ENCODE results near the gene RHOBTB1.
A peak's percentile ranks its signal among the peaks of the same experiment; 100 is the strongest.

Gene RHOBTB1

DNA sequence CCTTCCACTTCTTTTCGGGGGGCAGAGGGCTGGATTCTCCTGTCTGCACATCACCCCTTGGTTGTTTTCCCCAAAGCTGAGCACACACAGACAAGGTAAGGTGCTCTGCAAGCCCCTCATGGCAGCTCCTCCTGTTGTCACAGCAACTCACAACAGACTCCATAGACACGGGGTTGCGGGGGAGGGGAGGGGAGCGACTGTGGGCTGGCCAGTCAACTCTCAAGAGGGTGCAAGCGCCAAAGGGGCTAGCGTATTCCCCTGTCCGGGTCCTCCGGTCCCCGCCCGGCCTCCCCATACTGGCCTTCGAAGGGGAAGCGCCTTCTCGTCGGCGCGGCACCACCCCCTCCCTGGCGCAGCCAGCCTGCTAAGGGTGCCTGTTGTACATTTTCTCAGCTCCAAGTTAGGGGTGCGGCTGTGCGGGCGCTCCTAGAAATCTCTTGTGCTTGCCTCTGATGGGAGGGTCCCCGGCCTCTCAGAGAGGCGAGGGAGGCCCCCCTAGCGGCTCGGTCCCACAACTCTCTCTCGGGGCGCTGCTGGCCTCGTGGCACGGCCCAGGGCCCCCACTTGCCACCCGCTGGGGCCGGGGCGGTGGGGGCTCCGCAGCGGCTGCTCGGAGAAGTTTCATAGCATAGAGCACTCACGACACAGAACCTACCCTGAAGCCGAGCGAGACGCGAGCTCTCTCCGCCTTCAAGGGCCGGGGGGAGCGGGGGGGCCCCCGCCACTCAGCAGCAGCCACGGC lies 498 bp downstream of the RHOBTB1 start:
- Histone ChIP-seq H3K4ac (ENCODE audit: low read depth, low read length) (peak overlapping the region; percentile 94), H2BK5ac (ENCODE audit: low read length) (no peak overlapping the region), H3K4me3 (ENCODE audit: low read length) (peak overlapping the region; percentile 66), H3K56ac (ENCODE audit: low read length) (peak overlapping the region; percentile 93), H2BK15ac (replicated peaks; ENCODE audit: low read depth) (peak overlapping the region; percentile 10), H2AK5ac (ENCODE audit: low read length) (no peak overlapping the region), H4K5ac (ENCODE audit: low read length) (no peak overlapping the region), H3K27ac (ENCODE audit: low read depth, low read length) (peak overlapping the region; percentile 36), H4K8ac (ENCODE audit: low read depth, low read length) (no peak overlapping the region), H3K23ac (ENCODE audit: low read length) (peak overlapping the region; percentile 92), H3K4me2 (ENCODE audit: low read length) (peak overlapping the region; percentile 73), H3K79me2 (ENCODE audit: control insufficient read depth, insufficient read depth, low read length) (no peaks in the 10 kb centered on the region), H3K18ac (ENCODE audit: low read length) (peak overlapping the region; percentile 96), H3K9ac (ENCODE audit: low read length) (peak overlapping the region; percentile 83), H3K4me1 (ENCODE audit: control insufficient read depth, low read depth, low read length) (peaks cover 3% of the 10 kb centered on the region), H3K27me3 (ENCODE audit: insufficient read depth, low read length, poor library complexity) (no peaks in the 10 kb centered on the region), H3K36me3 (ENCODE audit: control insufficient read depth, insufficient read depth, low read length) (no peaks in the 10 kb centered on the region), H3K79me1 (ENCODE audit: low read length) (no peaks in the 10 kb centered on the region), H2BK120ac (ENCODE audit: low read depth, low read length) (peak overlapping the region; percentile 51)
- DNase-seq: peak; percentile 91
- WGBS (ENCODE audit: extremely low coverage, insufficient coverage, low lambda C conversion rate): no CpG with 5 or more reads among the region's 44 CpGs

DNA sequence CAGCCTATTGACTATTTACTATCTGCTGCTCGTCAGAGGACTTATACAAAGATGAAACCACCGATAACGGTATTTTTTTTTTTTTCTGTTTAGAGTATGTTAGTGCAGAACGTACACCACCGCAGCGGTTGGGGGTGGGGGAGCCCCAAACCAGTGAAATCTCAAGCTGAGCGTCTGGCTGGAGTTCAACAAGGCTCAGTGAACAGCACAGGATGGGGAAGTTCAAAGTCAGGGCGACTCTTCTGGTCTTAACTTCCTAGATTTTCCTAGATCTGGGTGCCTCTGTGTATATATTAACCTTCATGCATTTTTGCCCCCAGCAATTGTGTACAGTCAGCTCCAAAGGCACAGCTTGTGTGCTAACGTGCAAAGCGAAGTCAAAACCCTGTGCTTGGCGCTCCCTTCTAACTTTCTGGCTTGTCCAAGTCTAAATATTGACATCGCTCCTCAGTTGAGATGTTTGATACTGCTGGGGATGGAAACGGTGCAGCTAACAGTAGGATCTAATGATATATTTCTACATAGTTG lies 1.1 kb downstream of the RHOBTB1 start:
- no peak overlapping the region for H3K18ac ChIP-seq (ENCODE audit: low read length)
- no peak overlapping the region for H2AK5ac ChIP-seq (ENCODE audit: low read length)
- H3K4ac ChIP-seq (ENCODE audit: low read depth, low read length): no peak overlapping the region
- no peaks in the 10 kb centered on the region for H3K36me3 ChIP-seq (ENCODE audit: control insufficient read depth, insufficient read depth, low read length)
- H3K23ac ChIP-seq (ENCODE audit: low read length): no peak overlapping the region
- no peak for DNase-seq
- H2BK5ac ChIP-seq (ENCODE audit: low read length): no peak overlapping the region
- peak overlapping the region; percentile 83 for H3K9ac ChIP-seq (ENCODE audit: low read length)
- peak overlapping the region; percentile 9 for H3K4me3 ChIP-seq (ENCODE audit: low read length)
- H3K79me1 ChIP-seq (ENCODE audit: low read length): no peaks in the 10 kb centered on the region
- no peak overlapping the region for H3K27ac ChIP-seq (ENCODE audit: low read depth, low read length)
- H2BK120ac ChIP-seq (ENCODE audit: low read depth, low read length): no peak overlapping the region
- no peaks in the 10 kb centered on the region for H3K27me3 ChIP-seq (ENCODE audit: insufficient read depth, low read length, poor library complexity)
- no peak overlapping the region for H4K8ac ChIP-seq (ENCODE audit: low read depth, low read length)
- WGBS (ENCODE audit: extremely low coverage, insufficient coverage, low lambda C conversion rate): no CpG with 5 or more reads among the region's 13 CpGs
- peaks cover 3% of the 10 kb centered on the region for H3K4me1 ChIP-seq (ENCODE audit: control insufficient read depth, low read depth, low read length)
- no peak overlapping the region for H2BK15ac ChIP-seq (replicated peaks; ENCODE audit: low read depth)
- H3K79me2 ChIP-seq (ENCODE audit: control insufficient read depth, insufficient read depth, low read length): no peaks in the 10 kb centered on the region
- peak overlapping the region; percentile 73 for H3K4me2 ChIP-seq (ENCODE audit: low read length)
- H3K56ac ChIP-seq (ENCODE audit: low read length): peak overlapping the region; percentile 93
- no peak overlapping the region for H4K5ac ChIP-seq (ENCODE audit: low read length)

DNA sequence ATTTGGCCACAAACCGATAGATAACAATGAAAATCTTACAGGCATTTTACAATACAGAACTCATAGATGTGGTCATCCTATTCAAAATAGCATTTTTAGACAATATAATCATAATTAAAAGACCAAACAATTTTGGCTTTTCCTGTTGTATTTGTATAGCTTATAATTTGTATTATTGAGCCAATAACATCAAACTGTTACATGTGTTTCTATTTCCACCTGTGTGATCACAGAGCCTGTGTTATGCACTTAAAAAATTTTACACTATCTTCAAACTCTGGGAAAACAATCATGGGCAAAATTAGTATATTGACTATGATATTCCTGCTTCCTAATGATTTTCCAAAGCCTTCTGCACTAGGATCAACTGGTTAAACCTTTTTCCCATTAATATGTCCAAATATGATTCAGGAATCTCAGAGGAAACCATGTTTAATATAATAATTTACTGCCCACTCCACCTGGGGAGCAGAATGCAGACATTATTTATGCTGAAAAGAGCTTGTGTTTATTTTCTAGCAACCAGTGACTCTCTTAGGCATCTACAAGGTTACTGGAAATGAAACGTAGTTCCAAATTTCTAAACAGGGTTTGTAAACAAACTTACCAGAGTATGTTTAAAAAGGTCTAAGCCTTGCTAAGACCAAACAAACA lies 1.7 kb downstream of the RHOBTB1 start:
- no peak overlapping the region for H2BK15ac ChIP-seq (replicated peaks; ENCODE audit: low read depth)
- H4K5ac ChIP-seq (ENCODE audit: low read length): no peak overlapping the region
- no peak overlapping the region for H3K23ac ChIP-seq (ENCODE audit: low read length)
- no peak for DNase-seq
- H4K8ac ChIP-seq (ENCODE audit: low read depth, low read length): no peak overlapping the region
- no peak overlapping the region for H2BK120ac ChIP-seq (ENCODE audit: low read depth, low read length)
- no peaks in the 10 kb centered on the region for H3K36me3 ChIP-seq (ENCODE audit: control insufficient read depth, insufficient read depth, low read length)
- peaks cover 3% of the 10 kb centered on the region for H3K4me1 ChIP-seq (ENCODE audit: control insufficient read depth, low read depth, low read length)
- no CpG with 5 or more reads among the region's 2 CpGs for WGBS (ENCODE audit: extremely low coverage, insufficient coverage, low lambda C conversion rate)
- H3K79me2 ChIP-seq (ENCODE audit: control insufficient read depth, insufficient read depth, low read length): no peaks in the 10 kb centered on the region
- H3K4me3 ChIP-seq (ENCODE audit: low read length): no peak overlapping the region
- H3K9ac ChIP-seq (ENCODE audit: low read length): no peak overlapping the region
- H3K79me1 ChIP-seq (ENCODE audit: low read length): no peaks in the 10 kb centered on the region
- no peak overlapping the region for H2AK5ac ChIP-seq (ENCODE audit: low read length)
- no peaks in the 10 kb centered on the region for H3K27me3 ChIP-seq (ENCODE audit: insufficient read depth, low read length, poor library complexity)
- H3K4ac ChIP-seq (ENCODE audit: low read depth, low read length): no peak overlapping the region
- no peak overlapping the region for H3K4me2 ChIP-seq (ENCODE audit: low read length)
- no peak overlapping the region for H3K56ac ChIP-seq (ENCODE audit: low read length)
- no peak overlapping the region for H2BK5ac ChIP-seq (ENCODE audit: low read length)
- no peak overlapping the region for H3K27ac ChIP-seq (ENCODE audit: low read depth, low read length)
- no peak overlapping the region for H3K18ac ChIP-seq (ENCODE audit: low read length)

DNA sequence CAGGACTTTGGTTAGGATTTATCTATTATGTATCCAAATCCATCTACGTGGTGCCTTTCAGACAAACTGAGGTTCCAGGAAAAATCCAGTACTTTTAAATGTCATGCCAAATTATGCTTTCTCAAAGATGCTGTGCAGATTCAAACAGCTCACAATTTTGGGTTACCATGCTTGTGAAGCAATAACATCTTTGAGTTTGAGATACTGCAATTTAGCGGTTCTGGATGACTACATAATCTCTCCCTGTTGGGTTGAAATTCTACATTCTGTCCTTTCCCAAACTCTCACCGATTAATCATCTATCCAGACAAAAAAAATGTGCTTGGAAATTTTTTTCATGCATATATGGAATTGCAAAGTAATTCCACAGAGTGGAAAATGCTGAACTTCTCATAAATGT lies 3.5 kb downstream of the RHOBTB1 start:
- H3K4me1 ChIP-seq (ENCODE audit: control insufficient read depth, low read depth, low read length): peaks cover 3% of the 10 kb centered on the region
- no peak overlapping the region for H3K18ac ChIP-seq (ENCODE audit: low read length)
- H2BK15ac ChIP-seq (replicated peaks; ENCODE audit: low read depth): no peak overlapping the region
- no peak overlapping the region for H3K23ac ChIP-seq (ENCODE audit: low read length)
- no peak overlapping the region for H3K9ac ChIP-seq (ENCODE audit: low read length)
- no peaks in the 10 kb centered on the region for H3K79me2 ChIP-seq (ENCODE audit: control insufficient read depth, insufficient read depth, low read length)
- no peaks in the 10 kb centered on the region for H3K27me3 ChIP-seq (ENCODE audit: insufficient read depth, low read length, poor library complexity)
- H3K4ac ChIP-seq (ENCODE audit: low read depth, low read length): no peak overlapping the region
- H3K36me3 ChIP-seq (ENCODE audit: control insufficient read depth, insufficient read depth, low read length): no peaks in the 10 kb centered on the region
- no peak overlapping the region for H2BK120ac ChIP-seq (ENCODE audit: low read depth, low read length)
- WGBS (ENCODE audit: extremely low coverage, insufficient coverage, low lambda C conversion rate): no CpG with 5 or more reads among the region's 3 CpGs
- no peak overlapping the region for H2BK5ac ChIP-seq (ENCODE audit: low read length)
- no peak overlapping the region for H3K56ac ChIP-seq (ENCODE audit: low read length)
- no peaks in the 10 kb centered on the region for H3K79me1 ChIP-seq (ENCODE audit: low read length)
- DNase-seq: no peak
- no peak overlapping the region for H3K27ac ChIP-seq (ENCODE audit: low read depth, low read length)
- H2AK5ac ChIP-seq (ENCODE audit: low read length): no peak overlapping the region
- no peak overlapping the region for H4K5ac ChIP-seq (ENCODE audit: low read length)
- no peak overlapping the region for H4K8ac ChIP-seq (ENCODE audit: low read depth, low read length)
- H3K4me2 ChIP-seq (ENCODE audit: low read length): no peak overlapping the region
- no peak overlapping the region for H3K4me3 ChIP-seq (ENCODE audit: low read length)

DNA sequence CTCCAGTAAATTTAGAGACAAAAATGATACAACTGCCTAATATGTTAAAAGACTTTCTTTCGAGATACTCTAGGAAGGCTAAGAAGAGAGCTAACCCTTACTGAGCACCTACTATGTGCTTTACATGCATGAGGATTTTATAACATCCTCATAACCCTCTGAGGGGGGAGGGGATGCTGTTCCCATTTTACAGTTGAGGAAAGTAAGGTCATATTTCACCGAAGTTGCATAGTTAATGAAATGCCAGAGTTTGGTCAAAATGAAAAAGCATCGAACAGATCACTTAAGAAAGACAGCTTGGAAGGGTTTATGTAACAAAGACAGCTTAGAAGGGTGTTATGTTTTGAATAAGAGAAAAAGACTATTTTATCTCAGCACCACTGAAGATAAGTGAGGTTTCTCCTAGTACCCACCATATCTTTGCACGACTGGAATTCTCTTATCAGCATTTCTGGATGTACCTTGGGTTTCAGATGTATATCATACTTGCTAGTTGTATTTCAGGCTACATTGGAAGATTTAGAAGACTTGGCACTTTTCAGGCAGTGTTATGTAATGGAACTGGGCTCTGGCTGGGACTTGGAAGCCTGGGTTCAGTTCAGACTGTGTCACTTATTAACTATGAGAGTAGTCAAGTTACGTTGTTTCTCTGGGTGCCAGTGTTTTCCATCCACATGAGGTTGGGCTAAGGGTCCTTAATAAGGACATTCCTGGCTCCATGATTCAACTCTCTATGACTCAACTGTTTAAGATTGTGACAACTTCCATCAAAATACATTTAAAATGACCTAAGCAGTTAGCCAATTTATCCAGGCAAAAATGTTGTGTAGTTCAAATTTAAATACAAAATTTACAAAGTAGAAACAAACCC lies 6.0 kb downstream of the RHOBTB1 start:
- Histone ChIP-seq H3K27me3 (ENCODE audit: insufficient read depth, low read length, poor library complexity) (no peaks in the 10 kb centered on the region), H3K27ac (ENCODE audit: low read depth, low read length) (no peak overlapping the region), H3K56ac (ENCODE audit: low read length) (no peak overlapping the region), H3K4me1 (ENCODE audit: control insufficient read depth, low read depth, low read length) (peaks cover 2% of the 10 kb centered on the region), H2AK5ac (ENCODE audit: low read length) (no peak overlapping the region), H3K18ac (ENCODE audit: low read length) (no peak overlapping the region), H3K23ac (ENCODE audit: low read length) (no peak overlapping the region), H2BK15ac (replicated peaks; ENCODE audit: low read depth) (no peak overlapping the region), H3K36me3 (ENCODE audit: control insufficient read depth, insufficient read depth, low read length) (no peaks in the 10 kb centered on the region), H4K5ac (ENCODE audit: low read length) (no peak overlapping the region), H2BK5ac (ENCODE audit: low read length) (no peak overlapping the region), H2BK120ac (ENCODE audit: low read depth, low read length) (no peak overlapping the region), H3K4me3 (ENCODE audit: low read length) (no peak overlapping the region), H4K8ac (ENCODE audit: low read depth, low read length) (no peak overlapping the region), H3K4ac (ENCODE audit: low read depth, low read length) (no peak overlapping the region), H3K79me2 (ENCODE audit: control insufficient read depth, insufficient read depth, low read length) (no peaks in the 10 kb centered on the region), H3K4me2 (ENCODE audit: low read length) (no peak overlapping the region), H3K79me1 (ENCODE audit: low read length) (no peaks in the 10 kb centered on the region), H3K9ac (ENCODE audit: low read length) (no peak overlapping the region)
- no CpG with 5 or more reads among the region's 5 CpGs for WGBS (ENCODE audit: extremely low coverage, insufficient coverage, low lambda C conversion rate)
- DNase-seq: peak; percentile 19

All from mesendoderm (in vitro differentiated cells).